Ureter (tissue), 1 donor: ENCODE measurements around the gene ACOT2. TPM values are rescaled to one million over a fixed set of nuclear protein-coding genes. Genes with fewer than 3 reads are reported as not detected.
"Not testable (repeated sequence)": the region's sequence is repeated elsewhere in the genome, so short reads cannot be mapped to it uniquely, and the experiment has no call there.

Experiments used
- DNase-seq: peaks from one replicate; pipeline ENCODE4 v3.0.0-alpha.2; 2020; ENCODE audit warnings: low spot score
- total RNA-seq: library from RNA; stranded (reverse); gene quantifications from one replicate; pipeline ENCODE4 v1.2.4, GENCODE V29; 2023
- donor health status: DM: yes; HTN: yes; CAD: no.

Gene ACOT2
- total RNA-seq, 1 donor from 2014 or later: 23.7 TPM

GRCh38 chr14:73567951-73568885 is 795 bp upstream of the ACOT2 start:
- DNase-seq: no peak

DNA sequence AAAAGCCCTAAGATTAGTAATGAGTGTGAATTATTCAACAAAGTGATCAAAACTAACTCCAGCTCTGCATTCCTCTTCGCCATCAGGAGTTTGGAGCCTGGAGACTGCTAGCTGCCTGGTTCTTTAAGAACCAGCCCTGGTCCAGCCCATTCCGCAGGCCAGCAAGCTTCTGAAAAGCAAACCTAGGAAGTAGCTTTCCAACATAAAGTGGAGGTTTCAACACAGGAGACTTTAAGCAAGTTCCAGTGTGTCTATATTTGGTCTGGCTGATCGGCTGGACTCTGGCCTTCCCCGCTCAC is 178 bp upstream of the ACOT2 start:
- not testable (repeated sequence) for DNase-seq

GRCh38 chr14:73570913-73571312 is 1.9 kb downstream of the ACOT2 start:
- DNase-seq: not testable (repeated sequence)

DNA sequence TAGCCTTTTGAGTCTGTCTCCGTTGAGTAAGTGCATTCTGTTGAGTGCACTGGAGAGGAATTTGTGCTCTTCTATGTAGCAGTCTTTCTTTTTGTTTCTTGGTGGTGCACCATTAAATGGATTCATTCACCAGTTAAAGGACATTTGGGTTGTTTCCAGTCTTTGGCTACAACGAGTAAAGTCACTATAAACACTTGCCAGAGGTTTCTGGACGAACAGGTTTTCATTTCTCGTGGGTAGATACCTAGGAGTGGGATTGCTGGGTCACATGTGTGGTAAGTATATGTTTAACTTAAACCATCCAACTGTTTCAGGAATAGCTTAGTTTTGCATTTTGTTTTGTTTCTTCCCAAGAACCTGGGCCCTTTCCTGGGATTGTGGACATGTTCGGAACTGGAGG is 4.0 kb downstream of the ACOT2 start:
- not testable (repeated sequence) for DNase-seq

GRCh38 chr14:73573740-73574139 is 4.7 kb downstream of the ACOT2 start:
- not testable (repeated sequence) for DNase-seq

GRCh38 chr14:73574251-73574650 is 5.2 kb downstream of the ACOT2 start:
- DNase-seq: not testable (repeated sequence)

DNA sequence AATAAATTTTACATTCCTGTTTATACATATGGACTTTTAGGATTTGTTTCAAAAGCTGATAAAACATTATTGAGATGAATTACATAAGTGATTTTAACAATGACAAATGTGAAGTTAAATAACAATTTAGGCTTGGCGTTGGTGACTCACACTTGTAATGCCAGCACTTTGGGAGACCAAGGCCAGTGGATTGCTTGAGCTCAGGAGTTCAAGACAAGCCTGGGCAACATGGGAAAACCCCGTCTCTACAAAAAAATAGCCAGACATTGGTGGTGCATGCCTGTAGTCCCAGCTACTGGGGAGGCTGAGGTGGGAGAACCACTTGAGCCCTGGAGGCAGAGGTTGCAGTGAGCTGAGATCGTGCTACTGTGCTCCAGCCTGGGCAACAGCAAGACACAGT is 7.4 kb downstream of the ACOT2 start:
- DNase-seq: no peak

DNA sequence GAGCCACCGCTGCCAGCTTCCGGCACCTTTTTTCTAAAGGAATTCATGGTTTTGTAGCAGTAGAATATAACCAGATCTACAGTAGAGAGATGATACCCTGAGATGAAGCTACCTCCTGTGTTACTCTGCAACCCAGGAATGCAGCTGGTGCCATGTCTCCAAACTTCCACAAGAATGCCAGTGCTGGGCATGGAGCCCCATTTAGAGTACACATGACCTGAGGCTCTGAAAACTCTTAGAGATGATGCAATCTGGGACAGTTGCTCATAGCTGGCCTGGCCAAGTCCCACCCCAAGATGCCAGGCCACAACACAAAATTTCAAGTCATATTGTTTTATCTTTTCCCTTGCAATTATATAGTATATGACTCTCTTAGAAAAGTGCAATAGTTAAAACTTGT is 8.2 kb downstream of the ACOT2 start:
- not testable (repeated sequence) for DNase-seq

DNA sequence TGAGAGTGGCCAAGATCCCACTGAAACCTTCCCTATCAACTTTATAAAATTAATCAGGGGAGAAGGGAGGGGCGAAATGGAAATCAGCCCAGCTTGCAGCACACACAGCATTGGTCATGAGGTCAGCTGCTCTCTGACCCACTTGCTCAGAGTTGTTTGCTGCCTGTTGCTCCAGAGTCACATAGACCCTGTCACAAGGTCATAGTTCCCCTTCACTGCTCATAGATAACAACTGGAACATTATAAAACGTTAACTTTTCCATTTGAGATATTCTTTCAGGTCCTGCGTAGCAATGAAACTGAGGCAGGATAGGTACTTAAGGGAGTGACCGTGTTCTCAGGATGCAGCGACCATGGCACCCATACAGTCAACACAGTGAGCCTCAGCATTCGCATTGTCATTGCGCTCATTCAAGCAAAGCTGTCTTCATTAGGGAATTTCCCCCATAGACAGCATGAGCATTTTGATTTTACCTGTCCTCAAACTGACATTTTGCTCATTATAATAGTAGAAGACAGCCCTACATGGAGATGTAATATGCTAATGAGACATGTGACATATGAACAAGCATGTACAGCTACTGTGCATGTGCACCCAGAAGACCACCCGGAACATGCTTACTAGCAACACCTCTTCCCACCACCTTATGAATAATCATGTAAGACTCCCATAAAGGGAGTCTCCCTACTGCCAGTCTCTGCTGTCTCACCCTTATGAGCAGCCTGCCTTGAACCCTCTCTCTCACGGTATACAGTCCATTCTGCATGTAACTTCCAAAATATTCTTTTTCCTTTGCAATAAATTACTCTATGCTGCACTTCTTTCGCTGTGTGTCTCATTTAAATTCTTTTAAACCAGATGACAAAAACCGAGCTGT is 13.3 kb downstream of the ACOT2 start:
- not testable (repeated sequence) for DNase-seq

DNA sequence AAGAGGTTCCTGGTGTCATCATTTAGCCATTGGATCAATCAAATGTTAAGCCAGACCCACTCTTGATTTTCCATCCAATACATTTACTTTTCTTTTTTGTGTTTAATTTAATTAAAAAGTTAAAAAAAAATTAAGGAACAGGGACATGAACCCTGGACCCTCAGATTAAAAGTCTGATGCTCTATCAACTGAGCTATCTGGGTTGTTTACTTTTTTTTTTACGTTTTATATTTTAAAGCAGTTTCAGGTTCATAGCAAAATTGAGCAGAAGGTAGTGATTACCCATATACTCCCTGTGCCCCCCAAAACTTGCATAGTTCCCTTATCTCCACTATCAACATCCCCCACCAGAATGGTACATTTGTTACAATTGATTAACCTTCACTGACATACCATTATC is 19.7 kb downstream of the ACOT2 start:
- no peak for DNase-seq

DNA sequence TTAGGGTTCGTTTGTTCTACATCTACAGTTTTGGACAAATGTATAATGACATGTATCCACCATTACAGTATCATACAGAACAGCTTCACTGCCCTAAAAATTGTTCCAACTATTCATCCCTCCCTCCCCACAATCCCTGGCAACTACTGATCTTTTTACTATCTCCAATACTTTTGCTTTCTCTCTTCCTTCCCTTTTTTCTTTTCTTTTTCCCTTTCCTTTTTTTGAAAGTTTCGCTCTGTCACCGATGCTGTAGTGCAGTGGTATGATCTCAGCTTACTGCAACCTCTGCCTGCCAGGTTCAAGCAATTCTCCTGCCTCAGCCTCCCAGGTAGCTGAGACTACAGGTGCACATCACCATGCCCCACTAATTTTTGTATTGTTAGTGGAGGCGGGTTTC is 20.1 kb downstream of the ACOT2 start:
- no peak for DNase-seq

DNA sequence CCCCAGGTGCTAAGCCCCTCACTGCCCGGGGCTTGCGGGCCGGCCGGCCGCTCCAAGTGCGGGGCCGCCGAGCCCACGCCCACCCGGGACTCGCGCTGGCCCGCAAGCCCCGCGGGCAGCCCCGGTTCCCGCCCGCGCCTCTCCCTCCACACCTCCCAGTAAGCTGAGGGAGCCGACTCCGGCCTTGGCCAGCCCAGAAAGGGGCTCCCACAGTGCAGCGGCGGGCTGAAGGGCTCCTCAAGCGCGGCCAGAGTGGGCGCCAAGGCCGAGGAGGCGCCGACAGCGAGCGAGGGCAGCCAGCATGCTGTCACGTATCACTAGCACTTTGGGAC is 21.6 kb downstream of the ACOT2 start:
- DNase-seq: not testable (repeated sequence)

GRCh38 chr14:73591690-73592449 is 22.9 kb downstream of the ACOT2 start, which contains the start of gene ACOT4:
ACOT4 (plus strand) TSS chr14:73591873; CDS start chr14:73591960, 87 bp downstream.
- no peak for DNase-seq

GRCh38 chr14:73594491-73594890 is 25.5 kb downstream of the ACOT2 start:
- no peak for DNase-seq

DNA sequence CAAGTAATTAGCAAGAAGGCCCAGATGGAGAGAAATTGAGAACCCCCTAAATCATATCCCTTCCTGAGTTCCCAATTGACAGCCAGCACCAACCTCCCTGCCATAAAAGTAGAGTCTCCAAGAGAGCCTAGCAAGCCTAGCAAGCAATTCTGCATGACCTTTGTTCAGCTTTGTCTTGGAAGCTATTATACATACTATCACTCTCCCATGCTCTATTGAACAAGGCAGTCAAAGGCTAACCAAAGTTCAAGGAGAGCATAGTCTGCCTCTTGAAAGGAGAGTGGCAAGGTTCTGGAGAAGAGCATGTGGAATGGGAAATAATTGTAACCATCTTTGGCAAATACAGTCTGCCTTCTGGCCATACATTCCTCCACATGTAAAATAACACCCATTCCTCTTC is 30.5 kb downstream of the ACOT2 start:
- DNase-seq: no peak

GRCh38 chr14:73602994-73603393 is 34.0 kb downstream of the ACOT2 start:
- no peak for DNase-seq

DNA sequence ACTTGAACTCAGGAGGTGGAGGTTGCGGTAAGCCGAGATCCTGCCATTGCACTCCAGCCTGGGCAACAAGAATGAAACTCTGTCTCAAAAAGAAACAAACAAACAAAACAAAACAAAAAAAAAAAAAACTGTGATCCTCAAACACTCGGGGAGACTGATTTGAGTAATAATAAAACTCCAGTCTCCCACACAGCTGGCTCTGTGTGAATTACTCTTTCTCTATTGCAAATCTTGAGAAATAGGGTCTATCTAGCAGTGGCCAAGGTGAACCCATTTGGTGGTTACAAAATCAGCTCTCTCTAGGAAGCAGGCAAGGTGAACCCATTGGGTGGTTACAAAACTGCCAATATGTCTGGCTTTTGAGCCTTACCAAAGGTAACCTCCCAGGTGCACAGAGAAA is 37.3 kb downstream of the ACOT2 start:
- no peak for DNase-seq

DNA sequence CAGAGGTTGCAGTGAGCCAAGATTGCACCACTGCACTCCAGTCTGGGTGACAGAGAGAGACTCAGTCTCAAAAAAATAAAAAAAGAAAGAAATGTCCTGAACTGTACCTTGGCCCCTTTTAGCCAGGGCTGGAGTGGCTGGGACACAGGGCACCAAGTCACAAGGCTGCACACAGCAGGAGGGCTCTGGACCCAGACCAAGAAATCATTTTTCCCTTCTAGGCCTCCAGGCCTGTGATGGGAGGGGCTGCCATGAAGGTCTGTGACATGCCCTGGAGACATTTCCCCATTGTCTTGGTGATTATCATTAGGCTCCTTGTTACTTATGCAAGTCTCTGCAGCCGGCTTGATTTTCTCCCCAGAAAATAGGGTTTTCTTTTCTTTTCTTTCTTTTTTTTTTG is 38.2 kb downstream of the ACOT2 start:
- DNase-seq: no peak

DNA sequence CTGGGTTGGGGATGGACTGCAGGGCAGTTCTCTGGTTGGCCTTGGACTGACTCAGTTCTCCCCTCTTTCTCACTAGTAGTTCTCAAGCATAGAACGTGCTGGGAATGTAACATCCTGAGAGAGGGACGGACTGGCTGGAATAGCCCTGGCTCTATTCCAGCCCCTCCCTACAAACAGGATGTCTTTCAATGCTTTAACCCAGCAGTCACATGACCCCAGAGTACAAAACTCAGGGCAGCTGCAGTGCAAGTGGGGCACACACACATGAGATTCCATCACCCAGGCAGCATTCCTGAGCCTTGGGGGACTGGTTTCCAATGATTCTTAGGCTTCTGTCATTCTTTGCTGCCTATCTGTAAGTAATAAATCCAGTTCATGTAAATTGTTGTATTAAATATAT is 41.7 kb downstream of the ACOT2 start:
- DNase-seq: no peak

- DNase-seq: peak; percentile 82
Measured at GRCh38 chr14:73612339-73613045, 43.5 kb downstream of the ACOT2 start, which contains the start of gene ACOT6. ACOT6 (plus strand) TSS chr14:73612517; CDS start chr14:73612572, 55 bp downstream.

- DNase-seq: no peak
Measured at GRCh38 chr14:73613046-73613383, 44.0 kb downstream of the ACOT2 start.
